Tibial artery (tissue), 4 donors: ENCODE results near the gene INSL3.

ENCODE experiments used
- DNase-seq, 2 donors: peaks; one replicate each; pipeline ENCODE4 v3.0.0-alpha.2; 2019
- H3K27ac ChIP-seq, 2 donors: fragments of 200-600 bp; sonication (generic) in 1 of 2; 1 replicate in 1 of 2; 2 replicates in 1 of 2; pipeline ENCODE4 v1.5.1; 2018 to 2019; ENCODE audit warnings: mild to moderate bottlenecking in 1 of 2
- H3K27me3 ChIP-seq, 2 donors: fragments of 200-600 bp; sonication (generic) in 1 of 2; one replicate each; pipeline versions ENCODE4 v1.5.1 to v1.6.0; 2016 to 2019
- H3K36me3 ChIP-seq, 3 donors: fragments of 200-600 bp; sonication (generic) in 2 of 3; one replicate each; pipeline ENCODE4 v1.5.1; 2016 to 2019; ENCODE audit warnings: mild to moderate bottlenecking in 2 of 3
- H3K4me1 ChIP-seq, 4 donors: fragments of 200-600 bp; sonication (generic) in 2 of 4; 1 replicate in 3 of 4; 2 replicates in 1 of 4; pipeline ENCODE4 v1.5.1; 2016 to 2019
- H3K4me3 ChIP-seq, 2 donors: fragments of 200-600 bp; sonication (generic) in 1 of 2; 1 replicate in 1 of 2; 2 replicates in 1 of 2; pipeline ENCODE4 v1.5.1; 2018 to 2019; ENCODE audit warnings: mild to moderate bottlenecking in 2 of 2
- H3K9me3 ChIP-seq, 3 donors: fragments of 200-600 bp; sonication (generic) in 1 of 3; one replicate each; pipeline ENCODE4 v1.5.1; 2016 to 2019
- intact Hi-C: fragments of 100-400 bp; cut with DNase I; formaldehyde crosslinking; loops from one replicate; pipeline ENCODE4 v1.15.0; 2023; ENCODE audit warnings: low total_unique reads
- TF ChIP-seq, protein P1 (sequence below), 2 experiments: fragments of 200-600 bp in 1 of 2; fragments of 450-650 bp in 1 of 2; IDR thresholded peaks; one replicate each; pipeline ENCODE4 v1.5.1; 2017 to 2019; ENCODE audit warnings: antibody characterized with exemption in 2 of 2, mild to moderate bottlenecking in 1 of 2, moderate library complexity in 1 of 2

INSL3 gene

DNA sequence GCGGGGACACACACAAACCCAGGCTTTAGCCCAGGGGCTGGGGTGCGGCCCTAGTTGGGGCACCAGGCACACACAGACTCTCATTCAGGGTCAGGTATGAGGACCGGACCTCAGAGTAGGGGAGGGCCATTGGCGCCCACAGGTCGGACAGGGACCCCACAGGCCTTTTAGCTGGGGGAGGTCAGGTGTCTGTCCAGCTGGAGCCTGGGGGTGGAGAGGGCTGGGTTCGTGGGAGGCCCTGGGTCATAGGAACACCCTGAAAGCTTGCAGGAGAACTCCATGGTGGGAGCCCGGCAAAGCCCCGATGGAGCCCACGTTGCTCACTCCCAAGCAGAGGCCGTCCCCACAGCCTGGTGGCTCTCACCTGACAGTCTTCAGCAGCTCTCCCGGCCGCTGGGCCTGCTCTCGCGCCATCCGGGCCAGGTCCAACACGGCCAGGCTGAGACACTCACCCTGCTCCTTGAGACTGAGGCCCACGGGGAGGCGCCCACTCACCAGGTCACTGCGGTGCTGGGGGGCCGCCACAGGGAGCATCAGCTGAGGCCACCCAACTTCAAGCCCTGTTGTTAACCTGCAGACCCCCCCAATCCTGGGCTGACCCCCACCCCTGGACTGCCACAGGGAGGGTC, 21.5 kb upstream of the INSL3 start:
- DNase-seq, result no peak
- Histone ChIP-seq H3K9me3 (no peaks in the 10 kb centered on the region), H3K4me3 (peak overlapping the region; percentile 9 to 22), H3K4me1 (peaks cover 0 to 23% (median 10%) of the 10 kb centered on the region in 4 donors), H3K27me3 (peaks cover 0 to 86% of the 10 kb centered on the region in 2 donors), H3K27ac (no peak overlapping the region), H3K36me3 (no peaks in the 10 kb centered on the region)
- TF ChIP-seq, protein P1, sequence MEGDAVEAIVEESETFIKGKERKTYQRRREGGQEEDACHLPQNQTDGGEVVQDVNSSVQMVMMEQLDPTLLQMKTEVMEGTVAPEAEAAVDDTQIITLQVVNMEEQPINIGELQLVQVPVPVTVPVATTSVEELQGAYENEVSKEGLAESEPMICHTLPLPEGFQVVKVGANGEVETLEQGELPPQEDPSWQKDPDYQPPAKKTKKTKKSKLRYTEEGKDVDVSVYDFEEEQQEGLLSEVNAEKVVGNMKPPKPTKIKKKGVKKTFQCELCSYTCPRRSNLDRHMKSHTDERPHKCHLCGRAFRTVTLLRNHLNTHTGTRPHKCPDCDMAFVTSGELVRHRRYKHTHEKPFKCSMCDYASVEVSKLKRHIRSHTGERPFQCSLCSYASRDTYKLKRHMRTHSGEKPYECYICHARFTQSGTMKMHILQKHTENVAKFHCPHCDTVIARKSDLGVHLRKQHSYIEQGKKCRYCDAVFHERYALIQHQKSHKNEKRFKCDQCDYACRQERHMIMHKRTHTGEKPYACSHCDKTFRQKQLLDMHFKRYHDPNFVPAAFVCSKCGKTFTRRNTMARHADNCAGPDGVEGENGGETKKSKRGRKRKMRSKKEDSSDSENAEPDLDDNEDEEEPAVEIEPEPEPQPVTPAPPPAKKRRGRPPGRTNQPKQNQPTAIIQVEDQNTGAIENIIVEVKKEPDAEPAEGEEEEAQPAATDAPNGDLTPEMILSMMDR (IDR thresholded peaks at IDR 0.05), result no peak
- intact Hi-C loops, result no loop called here

DNA sequence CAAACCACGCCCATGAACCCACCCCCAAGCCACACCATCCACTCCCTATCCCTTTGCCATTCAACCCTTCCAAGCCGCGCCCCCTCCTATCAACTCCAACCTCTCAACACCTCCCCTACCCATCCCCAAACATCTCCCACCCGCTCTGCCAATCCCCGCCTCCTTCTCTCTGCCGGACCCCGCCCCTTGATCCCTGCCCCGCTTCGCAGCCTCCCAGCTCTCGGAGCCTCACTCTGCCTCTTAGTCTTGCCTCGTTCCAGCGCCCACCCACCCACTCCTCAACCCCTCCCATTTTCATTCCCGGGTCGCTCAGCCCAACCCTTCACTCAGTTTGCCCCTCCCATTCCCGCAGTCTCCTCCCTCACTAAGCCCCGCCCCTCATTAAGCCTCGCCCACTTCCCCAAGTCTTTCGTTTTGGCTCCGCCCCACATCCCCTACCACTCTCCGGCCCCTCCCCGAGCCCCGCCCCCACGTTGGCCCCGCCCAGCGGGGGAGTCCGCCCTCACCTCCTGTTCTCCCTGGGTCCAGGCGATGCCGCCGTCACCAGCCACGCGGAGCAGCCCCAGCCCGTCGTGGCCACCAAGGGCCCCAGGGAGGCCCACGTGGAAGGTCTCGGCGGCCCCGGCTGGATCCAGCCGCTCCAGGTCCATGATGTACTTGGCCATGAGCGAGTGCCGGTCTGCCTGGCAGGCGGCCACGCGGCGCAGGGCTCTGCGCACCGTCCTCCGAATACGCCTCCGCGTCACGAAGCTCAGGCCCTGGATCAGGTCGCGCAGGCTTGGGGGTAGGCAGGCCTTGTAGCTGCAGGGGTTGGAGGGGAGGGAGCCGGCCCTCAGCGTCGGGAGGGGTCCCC, 20.7 kb upstream of the INSL3 start:
- TF ChIP-seq, protein P1 (IDR thresholded peaks at IDR 0.05), result no peak
- H3K27ac ChIP-seq, result no peak overlapping the region
- intact Hi-C loops, result no loop called here
- H3K4me3 ChIP-seq, result peak overlapping the region; percentile 9 to 22
- peak; percentile 57 to 84 for DNase-seq
- H3K9me3 ChIP-seq, result no peaks in the 10 kb centered on the region
- H3K36me3 ChIP-seq, result no peaks in the 10 kb centered on the region
- peaks cover 0 to 17% (median 10%) of the 10 kb centered on the region in 4 donors for H3K4me1 ChIP-seq
- peaks cover 0 to 82% of the 10 kb centered on the region in 2 donors for H3K27me3 ChIP-seq

DNA sequence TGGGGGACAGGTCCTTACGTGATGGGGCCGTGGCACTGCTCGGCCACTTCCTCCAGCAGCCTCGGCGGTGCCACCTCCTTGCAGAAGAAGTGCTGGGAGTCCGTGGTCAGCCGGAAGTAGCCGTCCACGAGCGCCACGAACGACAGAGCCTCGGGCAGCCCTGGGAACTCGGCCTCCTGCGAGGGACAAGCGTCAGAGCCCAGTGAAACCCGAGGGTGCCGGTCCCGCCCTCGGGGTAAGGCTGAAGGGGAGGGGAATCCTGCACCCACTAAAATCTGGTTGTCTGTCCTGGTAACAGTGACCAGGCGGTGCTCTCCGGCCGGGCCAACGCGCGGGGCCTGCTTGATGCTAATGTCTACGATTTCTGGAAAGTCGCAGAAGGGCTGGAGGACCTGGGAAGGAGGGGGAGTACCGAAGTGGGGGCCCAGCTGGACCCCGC, 20.1 kb upstream of the INSL3 start:
- Histone ChIP-seq H3K36me3 (no peaks in the 10 kb centered on the region), H3K27me3 (peaks cover 0 to 78% of the 10 kb centered on the region in 2 donors), H3K4me1 (peaks cover 0 to 17% (median 10%) of the 10 kb centered on the region in 4 donors), H3K9me3 (no peaks in the 10 kb centered on the region), H3K4me3 (peak overlapping the region; percentile 9 to 22), H3K27ac (no peak overlapping the region)
- intact Hi-C loops, result no loop called here
- no peak for DNase-seq
- TF ChIP-seq, protein P1 (IDR thresholded peaks at IDR 0.05), result no peak

DNA sequence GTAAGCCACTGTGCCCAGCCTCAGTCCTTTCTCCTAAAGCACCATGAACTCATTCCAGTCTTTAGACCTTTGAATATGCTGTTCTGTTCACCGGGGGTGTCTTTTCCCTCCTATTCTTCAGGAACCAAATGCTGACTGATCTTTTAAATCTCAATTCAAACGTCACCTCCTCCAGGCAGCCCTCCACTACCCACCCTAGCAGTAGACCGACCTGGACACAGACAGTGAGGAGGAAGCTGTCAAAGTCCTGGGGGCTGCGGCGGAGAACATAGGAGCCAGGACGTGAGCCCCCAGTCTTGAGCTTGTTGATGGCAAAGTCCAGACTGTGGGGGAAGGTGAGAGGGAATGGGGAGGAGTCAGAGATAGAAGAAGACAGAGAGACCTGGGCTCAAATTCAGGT, 18.7 kb upstream of the INSL3 start:
- H3K9me3 ChIP-seq, result no peaks in the 10 kb centered on the region
- H3K4me3 ChIP-seq, result no peak overlapping the region
- intact Hi-C loops, result no loop called here
- H3K27ac ChIP-seq, result no peak overlapping the region
- DNase-seq, result no peak
- peaks cover 0 to 75% of the 10 kb centered on the region in 2 donors for H3K27me3 ChIP-seq
- TF ChIP-seq, protein P1 (IDR thresholded peaks at IDR 0.05), result no peak
- H3K36me3 ChIP-seq, result no peaks in the 10 kb centered on the region
- peaks cover 0 to 17% (median 10%) of the 10 kb centered on the region in 4 donors for H3K4me1 ChIP-seq

DNA sequence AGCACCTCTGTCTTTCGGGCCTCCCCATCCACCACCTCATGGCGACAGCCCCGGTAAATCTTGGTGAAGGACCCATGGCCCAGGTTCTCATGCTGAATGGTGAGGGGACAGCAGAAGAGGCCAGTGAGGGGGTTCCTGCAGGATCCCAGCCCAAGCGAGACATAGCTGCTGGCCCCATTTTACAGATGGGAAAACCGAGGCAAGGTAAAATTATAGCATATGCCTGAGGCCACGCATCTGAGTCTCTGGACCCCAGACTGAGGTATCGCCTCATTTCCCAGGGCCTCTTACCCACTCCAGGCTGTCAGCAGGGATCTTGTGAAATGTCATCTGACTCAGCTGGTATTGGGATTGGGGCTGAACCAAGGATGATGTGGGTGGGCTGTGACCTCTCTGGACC, 16.7 kb upstream of the INSL3 start:
- TF ChIP-seq, protein P1 (IDR thresholded peaks at IDR 0.05), result no peak
- Histone ChIP-seq H3K27ac (no peak overlapping the region), H3K4me3 (no peak overlapping the region), H3K4me1 (peaks cover 0 to 17% (median 10%) of the 10 kb centered on the region in 4 donors), H3K36me3 (no peaks in the 10 kb centered on the region), H3K27me3 (peaks cover 0 to 75% of the 10 kb centered on the region in 2 donors), H3K9me3 (no peaks in the 10 kb centered on the region)
- DNase-seq, result no peak
- intact Hi-C loops, result no loop called here
